Measurements from ENCODE around the gene HDAC4. TPM values are rescaled to one million over a fixed set of nuclear protein-coding genes. Genes with fewer than 3 reads are reported as not detected.

Gene HDAC4
- total and polyA plus RNA-seq, 8 donors = 1.7 to 98.8 (median 24.5) TPM

GRCh38 chr2:239307921-239308613 is 92.8 kb downstream of the HDAC4 start:
- no peaks in the 10 kb centered on the region for H3K9me3 ChIP-seq
- WGBS, 5 donors = 62 to 86% (median 82%) methylated on average over 16 of the region's 16 CpGs
- TF ChIP-seq POLR2AphosphoS5 (IDR thresholded peaks at IDR 0.05) (no peak), CTCF (IDR thresholded peaks at IDR 0.05) (no peak), EP300 (IDR thresholded peaks at IDR 0.05) (no peak), POLR2A (IDR thresholded peaks at IDR 0.05) (no peak)
- H3K4me3 ChIP-seq = peak overlapping the region; percentile 38 to 41 (median 38)
- H3K27ac ChIP-seq = peak overlapping the region; percentile 39 to 86 (median 74)
- no peaks in the 10 kb centered on the region for H3K27me3 ChIP-seq
- H3K4me1 ChIP-seq = peaks cover 37 to 95% (median 71%) of the 10 kb centered on the region in 4 donors
- intact Hi-C loops (cut with DNase I; ENCODE audit: low total_unique reads) = no loop called here
- peaks cover 0 to 4% (median 0%) of the 10 kb centered on the region in 4 donors for H3K36me3 ChIP-seq
- DNase-seq = no peak

GRCh38 chr2:239307221-239307569 is 93.6 kb downstream of the HDAC4 start:
- Histone ChIP-seq H3K9me3 (no peaks in the 10 kb centered on the region), H3K4me1 (peaks cover 46 to 94% (median 76%) of the 10 kb centered on the region in 4 donors), H3K27me3 (no peaks in the 10 kb centered on the region), H3K27ac (peak overlapping the region in 4 of 5 donors; percentile 7 to 86 (median 61)), H3K36me3 (peaks cover 0 to 4% (median 0%) of the 10 kb centered on the region in 4 donors), H3K4me3 (peak overlapping the region in 2 of 4 donors; percentile 38 to 41)
- DNase-seq = no peak
- 86 to 100% (median 95%) methylated on average over 1 to 8 of the region's 8 CpGs for WGBS, 5 donors
- TF ChIP-seq EP300 (IDR thresholded peaks at IDR 0.05) = no peak
- intact Hi-C loops (cut with DNase I; ENCODE audit: low total_unique reads) = no loop called here

GRCh38 chr2:239306274-239307220 is 94.3 kb downstream of the HDAC4 start:
- H3K27me3 ChIP-seq = no peaks in the 10 kb centered on the region
- TF ChIP-seq EP300 (IDR thresholded peaks at IDR 0.05) = no peak
- peak in 1 of 2 donors; percentile 22 for DNase-seq
- WGBS, 5 donors = 77 to 94% (median 93%) methylated on average over 10 to 25 of the region's 25 CpGs
- no peaks in the 10 kb centered on the region for H3K9me3 ChIP-seq
- peaks cover 46 to 94% (median 77%) of the 10 kb centered on the region in 4 donors for H3K4me1 ChIP-seq
- H3K4me3 ChIP-seq = peak overlapping the region in 2 of 4 donors; percentile 38 to 41
- intact Hi-C loops (cut with DNase I; ENCODE audit: low total_unique reads) = no loop called here
- peaks cover 0 to 4% (median 0%) of the 10 kb centered on the region in 4 donors for H3K36me3 ChIP-seq
- peak overlapping the region in 4 of 5 donors; percentile 7 to 86 (median 61) for H3K27ac ChIP-seq

GRCh38 chr2:239305771-239306170 is 95.0 kb downstream of the HDAC4 start:
- Histone ChIP-seq H3K4me1 (peaks cover 49 to 94% (median 74%) of the 10 kb centered on the region in 4 donors), H3K27ac (peak overlapping the region in 3 of 5 donors; percentile 60 to 86 (median 74)), H3K9me3 (no peaks in the 10 kb centered on the region), H3K27me3 (no peaks in the 10 kb centered on the region), H3K36me3 (no peaks in the 10 kb centered on the region), H3K4me3 (peak overlapping the region in 2 of 4 donors; percentile 10 to 13)
- WGBS, 5 donors = 82 to 96% (median 89%) methylated on average over 12 of the region's 12 CpGs
- TF ChIP-seq EP300 (IDR thresholded peaks at IDR 0.05) = no peak
- TF ChIP-seq POLR2A (IDR thresholded peaks at IDR 0.05) = no peak
- TF ChIP-seq CTCF (IDR thresholded peaks at IDR 0.05) = no peak
- TF ChIP-seq POLR2AphosphoS5 (IDR thresholded peaks at IDR 0.05) = no peak
- DNase-seq = peak in 1 of 2 donors; percentile 16
- intact Hi-C loops (cut with DNase I; ENCODE audit: low total_unique reads) = no loop called here

- Histone ChIP-seq H3K27me3 (no peaks in the 10 kb centered on the region), H3K36me3 (no peaks in the 10 kb centered on the region), H3K4me3 (no peak overlapping the region), H3K9me3 (no peaks in the 10 kb centered on the region), H3K4me1 (peaks cover 52 to 94% (median 74%) of the 10 kb centered on the region in 4 donors), H3K27ac (peak overlapping the region in 4 of 5 donors; percentile 58 to 86 (median 62))
- no peak for DNase-seq
- TF ChIP-seq POLR2AphosphoS5 (IDR thresholded peaks at IDR 0.05) = no peak
- no peak for TF ChIP-seq EP300 (IDR thresholded peaks at IDR 0.05)
- no peak for TF ChIP-seq CTCF (IDR thresholded peaks at IDR 0.05)
- no peak for TF ChIP-seq POLR2A (IDR thresholded peaks at IDR 0.05)
- WGBS, 5 donors = 83 to 94% (median 91%) methylated on average over 11 of the region's 11 CpGs
- intact Hi-C loops (cut with DNase I; ENCODE audit: low total_unique reads) = no loop called here
These were observed 95.6 kb downstream of the HDAC4 start for GRCh38 chr2:239305222-239305575.

Data from stomach (tissue), 9 donors.